ENCODE results near the gene LPO.

Gene LPO

GRCh38 chr17:58238147-58238634, at the start of gene LPO:
Gene LPO, plus strand, starts transcription at chr17:58238584. Its CDS starts 4,396 bp downstream, at chr17:58242980.
- no peak for DNase-seq

GRCh38 chr17:58189436-58190146, 48.8 kb upstream of the LPO start:
- peak; percentile 11 for DNase-seq

GRCh38 chr17:58191241-58191896, 47.0 kb upstream of the LPO start:
- DNase-seq: no peak

GRCh38 chr17:58192612-58193011, 45.8 kb upstream of the LPO start, which contains the start of gene EPX:
Gene EPX, plus strand, starts transcription at chr17:58192726. Its CDS starts 121 bp downstream, at chr17:58192847.
- no peak for DNase-seq

GRCh38 chr17:58193641-58194255, 44.6 kb upstream of the LPO start:
- DNase-seq: no peak

GRCh38 chr17:58195518-58196123, 42.8 kb upstream of the LPO start:
- DNase-seq: no peak

- DNase-seq: no peak
Observed at GRCh38 chr17:58196610-58197009, 41.8 kb upstream of the LPO start.

- DNase-seq: peak; percentile 23
Observed at GRCh38 chr17:58200024-58200633, 38.3 kb upstream of the LPO start.

- no peak for DNase-seq
Observed at GRCh38 chr17:58202859-58203258, 35.5 kb upstream of the LPO start.

- no peak for DNase-seq
Observed at GRCh38 chr17:58204796-58205195, 33.6 kb upstream of the LPO start.

GRCh38 chr17:58205936-58206335, 32.4 kb upstream of the LPO start:
- DNase-seq: no peak

- DNase-seq: no peak
Observed at GRCh38 chr17:58207451-58207850, 30.9 kb upstream of the LPO start.

- DNase-seq: no peak
Observed at GRCh38 chr17:58208344-58208743, 30.0 kb upstream of the LPO start.

GRCh38 chr17:58210922-58211321, 27.5 kb upstream of the LPO start:
- no peak for DNase-seq

GRCh38 chr17:58215685-58216084, 22.7 kb upstream of the LPO start:
- DNase-seq: no peak

- DNase-seq: no peak
Observed at GRCh38 chr17:58217766-58218165, 20.6 kb upstream of the LPO start.

GRCh38 chr17:58219007-58219788, 19.2 kb upstream of the LPO start, which contains the start of gene MKS1:
Gene MKS1, minus strand, starts transcription at chr17:58219255. Its CDS starts 25 bp downstream, at chr17:58219230.
- peak; percentile 92 for DNase-seq

GRCh38 chr17:58219789-58220183, 18.6 kb upstream of the LPO start:
- DNase-seq: no peak

- DNase-seq: no peak
Observed at GRCh38 chr17:58224315-58224714, 14.1 kb upstream of the LPO start.

GRCh38 chr17:58227733-58228132, 10.7 kb upstream of the LPO start:
- no peak for DNase-seq

- no peak for DNase-seq
Observed at GRCh38 chr17:58228679-58229078, 9.7 kb upstream of the LPO start.

- no peak for DNase-seq
Observed at GRCh38 chr17:58229384-58229783, 9.0 kb upstream of the LPO start.

Data from DMS153 (cell line).